MCF 10A (cell line): ENCODE measurements around the gene ZNF532. TPM values are rescaled to one million over a fixed set of nuclear protein-coding genes. Genes with fewer than 3 reads are reported as not detected.
"Not testable (repeated sequence)": the region's sequence is repeated elsewhere in the genome, so short reads cannot be mapped to it uniquely, and the experiment has no call there.

ENCODE experiments used
- BruUV-seq: library from RNA; stranded (reverse); fragments of 400-500 nt; replicated peaks from 2 replicates; lab custom pipeline; 2021; lab: Mats Ljungman, UMichigan
- CTCF ChIA-PET: fragments of 300-600 bp; sonication (Branson Sonifier 250); formaldehyde crosslinking; extraction: SDS; loops from one replicate; lab custom pipeline; 2021; ENCODE audit warnings: antibody characterized with exemption, inconsistent platforms; lab: Yijun Ruan, JAX
- POLR2A ChIA-PET: fragments of 300-600, 350-650 bp; sonication (Branson Sonifier 250); formaldehyde crosslinking; extraction: SDS; loops from one replicate; lab custom pipeline; 2020; ENCODE audit warnings: antibody characterized with exemption, inconsistent platforms; lab: Yijun Ruan, JAX
- DNase-seq: peaks from one replicate; pipeline ENCODE4 v3.0.0-alpha.2; 2018; ENCODE audit not compliant: unreplicated experiment
- H3K27ac Mint-ChIP-seq: one replicate; pipeline ENCODE4 v1.8.0; 2022; ENCODE audit warnings: mild to moderate bottlenecking, low read depth, mixed read lengths; ENCODE audit not compliant: unreplicated experiment
- H3K27me3 Mint-ChIP-seq: one replicate; pipeline ENCODE4 v1.8.0; 2022; ENCODE audit warnings: mixed read lengths; ENCODE audit not compliant: insufficient read depth, unreplicated experiment
- H3K36me3 Mint-ChIP-seq: one replicate; pipeline ENCODE4 v1.8.0; 2022; ENCODE audit warnings: mild to moderate bottlenecking, moderate library complexity, mixed read lengths; ENCODE audit not compliant: insufficient read depth, unreplicated experiment
- H3K4me1 Mint-ChIP-seq: one replicate; pipeline ENCODE4 v1.8.0; 2022; ENCODE audit warnings: mixed read lengths; ENCODE audit not compliant: insufficient read depth, unreplicated experiment
- H3K4me3 Mint-ChIP-seq: one replicate; pipeline ENCODE4 v1.8.0; 2022; ENCODE audit warnings: mild to moderate bottlenecking, moderate library complexity, mixed read lengths; ENCODE audit not compliant: unreplicated experiment
- H3K9me3 Mint-ChIP-seq: one replicate; pipeline ENCODE4 v1.8.0; 2022; ENCODE audit warnings: mixed read lengths; ENCODE audit not compliant: unreplicated experiment
- intact Hi-C: fragments of 100-400 bp; cut with micrococcal nuclease; formaldehyde crosslinking; loops from 2 replicates; pipeline ENCODE4 v1.14.1; 2022
- total RNA-seq: library from RNA; stranded (reverse); gene quantifications from 2 replicates; pipeline ENCODE4 v1.2.3, GENCODE V29; 2022
- TF ChIP-seq, protein P1 (sequence below): fragments of 200-600 bp; IDR thresholded peaks from one replicate; pipeline ENCODE4 v1.8.0; 2022; ENCODE audit warnings: antibody characterized with exemption, mild to moderate bottlenecking; ENCODE audit not compliant: unreplicated experiment

Gene ZNF532
- total RNA-seq, 1 experiment from 2014 or later, result 64.1 TPM

- ChIA-PET CTCF (no interaction called here), POLR2A (interaction anchor here (0.6 kb wide), 1 partner anchor 545 kb away, joined by 3 read pairs; no protein-coding TSS in a partner anchor)
- intact Hi-C loops, result no loop called here
- no peaks in the 10 kb centered on the region for H3K27me3 Mint-ChIP-seq
- DNase-seq, result no peak
- H3K36me3 Mint-ChIP-seq, result no peaks in the 10 kb centered on the region
- no TSS peak for BruUV-seq
- H3K4me1 Mint-ChIP-seq, result no peaks in the 10 kb centered on the region
- TF ChIP-seq, protein P1, sequence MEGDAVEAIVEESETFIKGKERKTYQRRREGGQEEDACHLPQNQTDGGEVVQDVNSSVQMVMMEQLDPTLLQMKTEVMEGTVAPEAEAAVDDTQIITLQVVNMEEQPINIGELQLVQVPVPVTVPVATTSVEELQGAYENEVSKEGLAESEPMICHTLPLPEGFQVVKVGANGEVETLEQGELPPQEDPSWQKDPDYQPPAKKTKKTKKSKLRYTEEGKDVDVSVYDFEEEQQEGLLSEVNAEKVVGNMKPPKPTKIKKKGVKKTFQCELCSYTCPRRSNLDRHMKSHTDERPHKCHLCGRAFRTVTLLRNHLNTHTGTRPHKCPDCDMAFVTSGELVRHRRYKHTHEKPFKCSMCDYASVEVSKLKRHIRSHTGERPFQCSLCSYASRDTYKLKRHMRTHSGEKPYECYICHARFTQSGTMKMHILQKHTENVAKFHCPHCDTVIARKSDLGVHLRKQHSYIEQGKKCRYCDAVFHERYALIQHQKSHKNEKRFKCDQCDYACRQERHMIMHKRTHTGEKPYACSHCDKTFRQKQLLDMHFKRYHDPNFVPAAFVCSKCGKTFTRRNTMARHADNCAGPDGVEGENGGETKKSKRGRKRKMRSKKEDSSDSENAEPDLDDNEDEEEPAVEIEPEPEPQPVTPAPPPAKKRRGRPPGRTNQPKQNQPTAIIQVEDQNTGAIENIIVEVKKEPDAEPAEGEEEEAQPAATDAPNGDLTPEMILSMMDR, result no peak
- H3K9me3 Mint-ChIP-seq, result peaks cover 10% of the 10 kb centered on the region
- no peak overlapping the region for H3K4me3 Mint-ChIP-seq
- no peak overlapping the region for H3K27ac Mint-ChIP-seq
These were observed 157.7 kb downstream of the ZNF532 start for GRCh38 chr18:59022167-59022945.

GRCh38 chr18:59024829-59025228 is 160.2 kb downstream of the ZNF532 start:
- intact Hi-C loops, result no loop called here

DNA sequence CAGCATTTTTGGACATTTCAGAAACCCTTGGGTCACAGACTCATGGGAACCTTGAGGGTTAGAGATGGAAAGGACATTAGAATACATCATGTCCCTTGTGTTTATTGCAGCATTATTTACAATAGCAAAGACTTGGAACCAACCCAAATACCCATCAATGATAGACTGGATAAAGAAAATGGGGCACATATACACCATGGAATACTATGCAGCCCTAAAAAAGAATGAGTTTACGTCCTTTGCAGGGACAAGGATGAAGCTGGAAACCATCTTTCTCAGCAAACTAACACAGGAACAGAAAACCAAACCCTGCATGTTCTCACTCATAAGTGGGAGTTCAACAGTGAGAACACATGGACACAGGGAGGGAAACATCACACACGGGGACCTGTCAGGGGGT is 160.9 kb downstream of the ZNF532 start:
- POLR2A ChIA-PET, H3K27ac Mint-ChIP-seq, BruUV-seq, H3K9me3 Mint-ChIP-seq, DNase-seq, intact Hi-C loops, H3K27me3 Mint-ChIP-seq, H3K36me3 Mint-ChIP-seq, H3K4me3 Mint-ChIP-seq, CTCF ChIA-PET, H3K4me1 Mint-ChIP-seq: not testable (repeated sequence)

More at GRCh38 chr18:59024829-59025228, 160.2 kb downstream of the ZNF532 start:
- Mint-ChIP-seq H3K4me1 (no peaks in the 10 kb centered on the region), H3K27me3 (no peaks in the 10 kb centered on the region), H3K9me3 (no peaks in the 10 kb centered on the region), H3K27ac (peak overlapping the region; percentile 14), H3K4me3 (no peak overlapping the region), H3K36me3 (no peaks in the 10 kb centered on the region)
- CTCF ChIA-PET, result interaction anchor here (0.9 kb wide), 1 partner anchor 11 kb away, joined by 4 read pairs; no protein-coding TSS in a partner anchor
- POLR2A ChIA-PET, result interaction anchor here (0.6 to 0.9 kb wide), 3 partner anchors 12 to 204 kb away, joined by 3 read pairs; no protein-coding TSS in a partner anchor
- TF ChIP-seq, protein P1, result no peak
- DNase-seq, result no peak
- no TSS peak for BruUV-seq

- intact Hi-C loops, result no loop called here
- H3K4me1 Mint-ChIP-seq, result no peaks in the 10 kb centered on the region
- POLR2A ChIA-PET, result no interaction called here
- BruUV-seq, result no TSS peak
- H3K27ac Mint-ChIP-seq, result no peak overlapping the region
- H3K36me3 Mint-ChIP-seq, result no peaks in the 10 kb centered on the region
- no peaks in the 10 kb centered on the region for H3K27me3 Mint-ChIP-seq
- H3K9me3 Mint-ChIP-seq, result no peaks in the 10 kb centered on the region
- TF ChIP-seq, protein P1, result no peak
- DNase-seq, result no peak
- H3K4me3 Mint-ChIP-seq, result no peak overlapping the region
- CTCF ChIA-PET, result no interaction called here
These were observed 161.7 kb downstream of the ZNF532 start for GRCh38 chr18:59026364-59026763.
